ENCODE measurements around the gene C1orf141.
"Not testable (repeated sequence)": the region's sequence is repeated elsewhere in the genome, so short reads cannot be mapped to it uniquely, and the experiment has no call there.

C1orf141 gene

GRCh38 chr1:67134695-67135094 is at the start of gene C1orf141:
Gene C1orf141 (minus strand): TSS chr1:67134970. CDS start chr1:67127240, 7,730 bp downstream.
- no peak for DNase-seq

- no peak for DNase-seq
Measured at GRCh38 chr1:67175530-67176087, 40.8 kb upstream of the C1orf141 start.

- no peak for DNase-seq
Measured at GRCh38 chr1:67174716-67175284, 40.0 kb upstream of the C1orf141 start.

- no peak for DNase-seq
Measured at GRCh38 chr1:67173988-67174387, 39.2 kb upstream of the C1orf141 start.

- DNase-seq = no peak
Measured at GRCh38 chr1:67171978-67172377, 37.2 kb upstream of the C1orf141 start.

GRCh38 chr1:67171574-67171955 is 36.8 kb upstream of the C1orf141 start:
- no peak for DNase-seq

GRCh38 chr1:67170751-67171573 is 36.2 kb upstream of the C1orf141 start:
- no peak for DNase-seq

GRCh38 chr1:67169932-67170331 is 35.2 kb upstream of the C1orf141 start:
- DNase-seq = no peak

GRCh38 chr1:67169496-67169895 is 34.7 kb upstream of the C1orf141 start:
- no peak for DNase-seq

- no peak for DNase-seq
Measured at GRCh38 chr1:67166196-67166595, 31.4 kb upstream of the C1orf141 start, which contains the start of gene IL23R. Gene IL23R (plus strand): TSS chr1:67166454. CDS start chr1:67168121, 1,667 bp downstream.

GRCh38 chr1:67165468-67166041 is 30.8 kb upstream of the C1orf141 start:
- no peak for DNase-seq

- DNase-seq = no peak
Measured at GRCh38 chr1:67162954-67163353, 28.2 kb upstream of the C1orf141 start.

GRCh38 chr1:67159233-67159632 is 24.5 kb upstream of the C1orf141 start:
- no peak for DNase-seq

GRCh38 chr1:67158401-67158800 is 23.6 kb upstream of the C1orf141 start:
- no peak for DNase-seq

GRCh38 chr1:67150931-67151330 is 16.2 kb upstream of the C1orf141 start:
- no peak for DNase-seq

- peak; percentile 53 for DNase-seq
Measured at GRCh38 chr1:67149179-67149770, 14.5 kb upstream of the C1orf141 start.

- no peak for DNase-seq
Measured at GRCh38 chr1:67148516-67149178, 13.9 kb upstream of the C1orf141 start.

GRCh38 chr1:67147973-67148372 is 13.2 kb upstream of the C1orf141 start:
- DNase-seq = not testable (repeated sequence)

- no peak for DNase-seq
Measured at GRCh38 chr1:67146539-67146938, 11.8 kb upstream of the C1orf141 start.

GRCh38 chr1:67146101-67146500 is 11.3 kb upstream of the C1orf141 start:
- no peak for DNase-seq

- DNase-seq = no peak
Measured at GRCh38 chr1:67144696-67145095, 9.9 kb upstream of the C1orf141 start.

GRCh38 chr1:67143966-67144365 is 9.2 kb upstream of the C1orf141 start:
- no peak for DNase-seq

- no peak for DNase-seq
Measured at GRCh38 chr1:67142931-67143330, 8.2 kb upstream of the C1orf141 start.
